H1 (cell line): ENCODE results near the gene SLC24A4. TPM values are rescaled to one million over a fixed set of nuclear protein-coding genes. Genes with fewer than 3 reads are reported as not detected.

Experiments used
- CTCF ChIA-PET: fragments of 300-600 bp; sonication (Branson Sonifier 250); formaldehyde crosslinking; loops from one replicate; lab custom pipeline; 2021; ENCODE audit not compliant: partially characterized antibody; lab: Charles Lee
- POLR2A ChIA-PET: fragments of 300-600 bp; sonication (Branson Sonifier 250); formaldehyde crosslinking; loops from one replicate; lab custom pipeline; 2021; ENCODE audit warnings: inconsistent platforms; ENCODE audit not compliant: partially characterized antibody; lab: Charles Lee
- DNase-seq, 2 experiments: peaks; one replicate each; pipeline versions ENCODE4 v3.0.0 to v3.0.0-alpha.2; 2010 to 2022; ENCODE audit warnings: low spot score in 2 of 2, low read depth in 1 of 2, mixed read lengths in 1 of 2
- FAIRE-seq: peaks from 2 replicates; lab custom pipeline; 2011; peaks lifted over from hg19 to GRCh38; lab: Jason Lieb, UNC
- H2AFZ ChIP-seq: 2 replicates; pipeline ENCODE4 v1.8.1; 2012; ENCODE audit warnings: low read length, inconsistent platforms
- H2AK5ac ChIP-seq: 2 replicates; pipeline ENCODE4 v1.6.1; 2013; ENCODE audit warnings: low read depth, low read length
- H2BK120ac ChIP-seq: replicated peaks from 2 replicates; pipeline ENCODE3; 2013; ENCODE audit warnings: low read depth, low read length, inconsistent platforms
- H2BK12ac ChIP-seq: 2 replicates; pipeline ENCODE4 v1.6.1; 2013; ENCODE audit warnings: low read depth, low read length
- H2BK15ac ChIP-seq: 2 replicates; pipeline ENCODE4 v1.6.1; 2013; ENCODE audit warnings: low read length
- H2BK20ac ChIP-seq: 2 replicates; pipeline ENCODE4 v1.6.1; 2013; ENCODE audit warnings: low read length
- H2BK5ac ChIP-seq: 2 replicates; pipeline ENCODE4 v1.6.1; 2013; ENCODE audit warnings: low read depth, low read length
- H3K14ac ChIP-seq: 2 replicates; pipeline ENCODE4 v1.6.1; 2013; ENCODE audit warnings: inconsistent platforms; ENCODE audit not compliant: insufficient read length
- H3K18ac ChIP-seq: 2 replicates; pipeline ENCODE4 v1.6.1; 2013; ENCODE audit warnings: low read length; ENCODE audit errors: extremely low read depth
- H3K23ac ChIP-seq: 2 replicates; pipeline ENCODE4 v1.6.1; 2013; ENCODE audit warnings: inconsistent platforms; ENCODE audit not compliant: insufficient read length
- H3K23me2 ChIP-seq: 2 replicates; pipeline ENCODE4 v1.6.1; 2013; ENCODE audit warnings: low read depth, low read length
- H3K27ac ChIP-seq: 2 replicates; pipeline ENCODE4 v1.6.1; 2011; ENCODE audit warnings: low read depth, low read length, inconsistent platforms
- H3K27me3 ChIP-seq, 4 experiments: replicated peaks in 1 of 4; 1 replicate in 1 of 4; 2 replicates in 3 of 4; pipeline versions ENCODE4 v1.6.1 to v1.8.1; 2011 to 2013; ENCODE audit warnings: low read length in 3 of 4, mild to moderate bottlenecking in 3 of 4, inconsistent platforms in 2 of 4, mixed read lengths in 2 of 4, moderate library complexity in 1 of 4; ENCODE audit not compliant: control insufficient read depth in 3 of 4, insufficient read depth in 3 of 4; ENCODE audit errors: extremely low read depth in 1 of 4
- H3K36me3 ChIP-seq, 4 experiments: 2 replicates each; pipeline versions ENCODE4 v1.6.1 to v1.8.1; 2011 to 2013; ENCODE audit warnings: mild to moderate bottlenecking in 4 of 4, low read length in 3 of 4, moderate library complexity in 2 of 4, control low read depth in 1 of 4, inconsistent platforms in 1 of 4; ENCODE audit not compliant: insufficient read depth in 4 of 4, control insufficient read depth in 2 of 4
- H3K4ac ChIP-seq: replicated peaks from 2 replicates; pipeline ENCODE3; 2013; ENCODE audit warnings: low read length, low read depth, mixed read lengths, inconsistent platforms; ENCODE audit not compliant: insufficient read length
- H3K4me1 ChIP-seq, 4 experiments: replicated peaks in 1 of 4; 1 replicate in 1 of 4; 2 replicates in 3 of 4; pipeline versions ENCODE4 v1.6.1 to v1.8.1; 2011 to 2013; ENCODE audit warnings: low read length in 3 of 4, inconsistent platforms in 2 of 4, mixed read lengths in 1 of 4; ENCODE audit not compliant: insufficient read depth in 4 of 4, control insufficient read depth in 3 of 4
- H3K4me2 ChIP-seq, 2 experiments: 2 replicates each; pipeline versions ENCODE4 v1.6.1 to v1.8.1; 2011 to 2013; ENCODE audit warnings: low read depth in 2 of 2, low read length in 2 of 2, control low read depth in 1 of 2, inconsistent platforms in 1 of 2, mild to moderate bottlenecking in 1 of 2; ENCODE audit not compliant: insufficient read depth in 1 of 2
- H3K4me3 ChIP-seq, 4 experiments: fragments of 200-600, 300-600 bp in 1 of 4; sonication (generic), shearing (Covaris generic), sonication (Bioruptor Twin) in 1 of 4; 2 replicates each; pipeline versions ENCODE4 v1.5.1 to v1.8.1; 2011 to 2016; ENCODE audit warnings: low read length in 4 of 4, low read depth in 3 of 4, control low read depth in 2 of 4, inconsistent platforms in 2 of 4, mild to moderate bottlenecking in 2 of 4, mixed read lengths in 1 of 4, moderate library complexity in 1 of 4; ENCODE audit not compliant: insufficient read depth in 2 of 4; ENCODE audit errors: extremely low read depth in 1 of 4
- H3K56ac ChIP-seq: replicated peaks from 2 replicates; pipeline ENCODE3; 2013; ENCODE audit warnings: low read depth, mild to moderate bottlenecking, mixed read lengths, low read length, inconsistent platforms; ENCODE audit not compliant: insufficient read length
- H3K79me1 ChIP-seq: 2 replicates; pipeline ENCODE4 v1.6.1; 2013; ENCODE audit warnings: low read depth, low read length, control low read depth
- H3K79me2 ChIP-seq, 2 experiments: 2 replicates each; pipeline versions ENCODE4 v1.6.1 to v1.8.1; 2012 to 2013; ENCODE audit warnings: low read length in 2 of 2, mild to moderate bottlenecking in 2 of 2, inconsistent platforms in 1 of 2; ENCODE audit not compliant: insufficient read depth in 2 of 2, control insufficient read depth in 1 of 2
- H3K9ac ChIP-seq, 4 experiments: replicated peaks in 1 of 4; 1 replicate in 1 of 4; 2 replicates in 3 of 4; pipeline versions ENCODE4 v1.6.1 to v1.8.1; 2011 to 2013; ENCODE audit warnings: low read depth in 3 of 4, low read length in 3 of 4, control low read depth in 2 of 4, mild to moderate bottlenecking in 2 of 4, moderate library complexity in 2 of 4, inconsistent platforms in 1 of 4; ENCODE audit errors: extremely low read depth in 1 of 4
- H3K9me3 ChIP-seq, 2 experiments: 2 replicates each; pipeline versions ENCODE4 v1.6.1 to v1.8.1; 2012 to 2013; ENCODE audit warnings: mild to moderate bottlenecking in 2 of 2, moderate library complexity in 2 of 2, control low read depth in 1 of 2, inconsistent platforms in 1 of 2, low read depth in 1 of 2, low read length in 1 of 2, mixed read lengths in 1 of 2; ENCODE audit not compliant: insufficient read depth in 2 of 2
- H4K20me1 ChIP-seq, 2 experiments: replicated peaks in 1 of 2; 2 replicates each; pipeline versions ENCODE3 to v1.8.1; 2011 to 2013; ENCODE audit warnings: inconsistent platforms in 2 of 2, low read length in 2 of 2, mild to moderate bottlenecking in 1 of 2; ENCODE audit not compliant: insufficient read depth in 2 of 2, control insufficient read depth in 1 of 2
- H4K5ac ChIP-seq: 2 replicates; pipeline ENCODE4 v1.6.1; 2013; ENCODE audit warnings: low read length, low read depth, mixed read lengths, inconsistent platforms; ENCODE audit not compliant: insufficient read length
- H4K8ac ChIP-seq: 2 replicates; pipeline ENCODE4 v1.8.0; 2013; ENCODE audit warnings: mild to moderate bottlenecking, moderate library complexity, low read length, inconsistent platforms; ENCODE audit not compliant: insufficient read depth; ENCODE audit errors: extremely low read depth
- H4K91ac ChIP-seq: replicated peaks from 2 replicates; pipeline ENCODE3; 2013; ENCODE audit warnings: low read length, mixed read lengths, inconsistent platforms; ENCODE audit not compliant: insufficient read length
- ASH2L ChIP-seq: fragments of 200-600, 300-600 bp; sonication (generic); IDR thresholded peaks from one replicate; pipeline ENCODE4 v1.7.1; 2017; ENCODE audit warnings: low read length
- CBX5 ChIP-seq: fragments of 300-800, 300-1000 bp; sonication (generic); IDR thresholded peaks from 2 replicates; pipeline ENCODE4 v1.7.1; 2016; ENCODE audit warnings: antibody characterized with exemption, low read length, low read depth
- CREB1 ChIP-seq: IDR thresholded peaks from 2 replicates; pipeline ENCODE4 v1.6.1; 2012; ENCODE audit warnings: inconsistent platforms
- WGBS, 2 experiments: shearing (Covaris generic) in 1 of 2; methylation state at CpG; one replicate each; pipeline versions ENCODE4 v1.1.6 to v1.1.7; 2013 to 2015; ENCODE audit warnings: low lambda C conversion rate in 2 of 2, mixed read lengths in 2 of 2, inconsistent platforms in 1 of 2, low coverage in 1 of 2, missing lambda C conversion rate in 1 of 2; ENCODE audit not compliant: insufficient replicate concordance in 2 of 2, insufficient coverage in 1 of 2, insufficient read length in 1 of 2; ENCODE audit errors: extremely low coverage in 1 of 2, missing lambda C conversion rate in 1 of 2; 5-methylcytosine and 5-hydroxymethylcytosine counted together
- polyA plus RNA-seq, 7 experiments: library from polyadenylated mRNA; depleted of rRNA in 3 of 7; stranded (reverse) in 5 of 7; unstranded in 2 of 7; fragments of >200 nt in 5 of 7; fragments of 200-250 nt in 2 of 7; gene quantifications; 1 replicate in 5 of 7; 2 replicates in 1 of 7; 4 replicates in 1 of 7; pipeline versions ENCODE4 v1.2.1 to v1.2.3, GENCODE V29; 2011 to 2013; ENCODE audit warnings: missing spikeins in 2 of 7, mixed read lengths in 2 of 7
- total RNA-seq: library from RNA; stranded (reverse); fragmentation: NEBNext Ultra II Directional; extraction: Animal tissue kit (Norgen Biotek cat#: 25700); gene quantifications from 2 replicates; pipeline ENCODE4 v1.2.1, GENCODE V29; 2021

SLC24A4 gene
- total and polyA plus RNA-seq, 2 of the 8 experiments (the other 6 are each of a cell fraction or from before 2014, with no cell fraction given) = 0.27 to 0.89 TPM

DNA sequence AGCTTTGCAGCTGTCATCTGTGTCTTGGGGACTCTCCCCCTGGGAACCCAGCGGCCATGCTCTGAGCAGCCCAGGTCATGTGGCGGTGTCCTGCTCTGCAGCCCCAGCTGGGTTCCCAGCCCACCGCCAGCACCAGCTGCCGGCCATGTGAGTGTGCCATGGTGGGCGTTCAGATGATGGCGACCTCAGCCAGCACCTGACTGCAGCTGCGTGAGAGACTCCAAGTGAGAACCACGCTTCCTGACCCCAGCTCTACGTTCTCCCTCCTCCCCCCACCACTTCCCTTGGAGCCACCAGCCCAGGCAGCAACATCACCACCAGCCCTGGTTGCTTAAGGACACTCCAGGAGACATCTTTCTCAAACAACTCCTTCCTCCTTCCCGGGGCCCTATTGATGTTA is 68.8 kb downstream of the SLC24A4 start:
- ChIA-PET CTCF (interaction anchor here (1.2 to 1.8 kb wide), 2 partner anchors 10 to 68 kb away, joined by 3 to 12 read pairs; no protein-coding TSS in a partner anchor), POLR2A (no interaction called here)
- Histone ChIP-seq H4K20me1 (no peaks in the 10 kb centered on the region), H4K91ac (no peak overlapping the region), H2AFZ (no peak overlapping the region), H3K9me3 (no peaks in the 10 kb centered on the region), H3K56ac (no peak overlapping the region), H3K4me3 (no peak overlapping the region), H2BK15ac (no peak overlapping the region), H2BK5ac (no peak overlapping the region), H3K4me2 (no peak overlapping the region), H2BK12ac (no peak overlapping the region), H3K27ac (no peak overlapping the region), H3K79me1 (no peaks in the 10 kb centered on the region)
- no peak for FAIRE-seq
- 88% methylated on average over 9 of the region's 10 CpGs; no CpG with 5 or more reads in 1 of the 2 experiments for WGBS, 2 experiments
- TF ChIP-seq CBX5 (no peak), CREB1 (no peak), ASH2L (no peak)
- TF ChIP-seq, all 59 proteins: peak for 0
- DNase-seq = no peak
- Histone ChIP-seq H3K4me1 (peaks cover 0 to 4% (median 3%) of the 10 kb centered on the region in 4 experiments; a peak in 4 of 7 replicates), H2BK20ac (no peak overlapping the region), H3K4ac (no peak overlapping the region), H2AK5ac (no peak overlapping the region), H2BK120ac (no peak overlapping the region), H3K23me2 (no peaks in the 10 kb centered on the region), H3K9ac (no peak overlapping the region), H3K14ac (no peak overlapping the region), H3K79me2 (no peaks in the 10 kb centered on the region), H3K27me3 (no peaks in the 10 kb centered on the region), H4K5ac (no peak overlapping the region), H4K8ac (no peak overlapping the region), H3K23ac (no peak overlapping the region), H3K36me3 (no peaks in the 10 kb centered on the region), H3K18ac (no peak overlapping the region)
